Measurements from ENCODE around the gene MTHFD1L.

- TF ChIP-seq, protein P1, sequence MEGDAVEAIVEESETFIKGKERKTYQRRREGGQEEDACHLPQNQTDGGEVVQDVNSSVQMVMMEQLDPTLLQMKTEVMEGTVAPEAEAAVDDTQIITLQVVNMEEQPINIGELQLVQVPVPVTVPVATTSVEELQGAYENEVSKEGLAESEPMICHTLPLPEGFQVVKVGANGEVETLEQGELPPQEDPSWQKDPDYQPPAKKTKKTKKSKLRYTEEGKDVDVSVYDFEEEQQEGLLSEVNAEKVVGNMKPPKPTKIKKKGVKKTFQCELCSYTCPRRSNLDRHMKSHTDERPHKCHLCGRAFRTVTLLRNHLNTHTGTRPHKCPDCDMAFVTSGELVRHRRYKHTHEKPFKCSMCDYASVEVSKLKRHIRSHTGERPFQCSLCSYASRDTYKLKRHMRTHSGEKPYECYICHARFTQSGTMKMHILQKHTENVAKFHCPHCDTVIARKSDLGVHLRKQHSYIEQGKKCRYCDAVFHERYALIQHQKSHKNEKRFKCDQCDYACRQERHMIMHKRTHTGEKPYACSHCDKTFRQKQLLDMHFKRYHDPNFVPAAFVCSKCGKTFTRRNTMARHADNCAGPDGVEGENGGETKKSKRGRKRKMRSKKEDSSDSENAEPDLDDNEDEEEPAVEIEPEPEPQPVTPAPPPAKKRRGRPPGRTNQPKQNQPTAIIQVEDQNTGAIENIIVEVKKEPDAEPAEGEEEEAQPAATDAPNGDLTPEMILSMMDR (conservative IDR thresholded peaks at IDR 0.05; ENCODE audit: low read length): no peak
- TF ChIP-seq EZH2phosphoT487 (IDR thresholded peaks at IDR 0.05; ENCODE audit: borderline replicate concordance): no peak
These were observed 191.6 kb downstream of the MTHFD1L start for GRCh38 chr6:151057061-151057460.
